Endothelial cell of umbilical vein (primary cell): ENCODE results near the gene LONRF2. TPM values are rescaled to one million over a fixed set of nuclear protein-coding genes. Genes with fewer than 3 reads are reported as not detected.

ENCODE experiments used
- BruUV-seq: library from RNA; stranded (reverse); fragments of 400-500 nt; replicated peaks from 2 replicates; lab custom pipeline; 2021; lab: Mats Ljungman, UMichigan
- CTCF ChIA-PET: fragments of 300-600, 350-600 bp; sonication (Branson Sonifier 250); formaldehyde crosslinking; loops from one replicate; lab custom pipeline; 2021; ENCODE audit warnings: antibody characterized with exemption, inconsistent platforms; lab: Charles Lee
- POLR2A ChIA-PET: fragments of 300-600, 350-600 bp; sonication (Branson Sonifier 250); formaldehyde crosslinking; loops from one replicate; lab custom pipeline; 2021; ENCODE audit warnings: antibody characterized with exemption, inconsistent platforms; lab: Charles Lee
- DNase-seq: peaks from one replicate; pipeline ENCODE4 v3.0.0-alpha.2; 2011; ENCODE audit warnings: low read depth, low spot score
- FAIRE-seq: peaks from 2 replicates; lab custom pipeline; 2011; peaks lifted over from hg19 to GRCh38; lab: Jason Lieb, UNC
- H2AFZ ChIP-seq: 2 replicates; pipeline ENCODE4 v1.6.0; 2012; ENCODE audit warnings: low read depth, low read length, control low read depth, inconsistent platforms
- H3K27ac ChIP-seq: 2 replicates; pipeline ENCODE4 v1.5.1; 2011; ENCODE audit warnings: low read depth, mild to moderate bottlenecking, control low read depth, low read length, moderate library complexity; ENCODE audit not compliant: insufficient read depth
- H3K27me3 ChIP-seq, 2 experiments: 2 replicates each; pipeline versions ENCODE4 v1.6.0 to v1.6.1; 2011; ENCODE audit warnings: low read length in 2 of 2, mixed read lengths in 1 of 2; ENCODE audit not compliant: control insufficient read depth in 2 of 2, insufficient read depth in 2 of 2
- H3K36me3 ChIP-seq, 2 experiments: 2 replicates in 1 of 2; 3 replicates in 1 of 2; pipeline ENCODE4 v1.5.1; 2011; ENCODE audit warnings: low read length in 2 of 2, mild to moderate bottlenecking in 1 of 2, moderate library complexity in 1 of 2; ENCODE audit not compliant: control insufficient read depth in 2 of 2, insufficient read depth in 2 of 2; ENCODE audit errors: extremely low read depth in 1 of 2
- H3K4me1 ChIP-seq: 3 replicates; pipeline ENCODE4 v1.5.1; 2011; ENCODE audit warnings: mild to moderate bottlenecking, low read length; ENCODE audit not compliant: control insufficient read depth, insufficient read depth; ENCODE audit errors: extremely low read depth
- H3K4me2 ChIP-seq: 2 replicates; pipeline ENCODE4 v1.6.1; 2011; ENCODE audit warnings: low read length, control low read depth, mixed read lengths; ENCODE audit not compliant: insufficient read depth
- H3K4me3 ChIP-seq, 3 experiments: fragments of 200-600 bp in 1 of 3; sonication (generic), shearing (Covaris generic) in 1 of 3; replicated peaks in 1 of 3; 2 replicates each; pipeline ENCODE4 v1.5.1; 2011 to 2016; ENCODE audit warnings: control low read depth in 3 of 3, low read length in 3 of 3, mild to moderate bottlenecking in 2 of 3, inconsistent platforms in 1 of 3, low read depth in 1 of 3, moderate library complexity in 1 of 3; ENCODE audit not compliant: insufficient read depth in 1 of 3
- H3K79me2 ChIP-seq: 2 replicates; pipeline ENCODE4 v1.6.0; 2012; ENCODE audit warnings: low read length, inconsistent platforms; ENCODE audit not compliant: control insufficient read depth, insufficient read depth
- H3K9ac ChIP-seq: replicated peaks from 2 replicates; pipeline ENCODE3; 2011; ENCODE audit warnings: low read length, control low read depth; ENCODE audit not compliant: insufficient read depth; ENCODE audit errors: extremely low read depth
- H3K9me1 ChIP-seq: replicated peaks from 3 replicates; pipeline ENCODE4 v1.6.0; 2011; ENCODE audit warnings: mild to moderate bottlenecking, low read length; ENCODE audit not compliant: control insufficient read depth, insufficient read depth; ENCODE audit errors: extremely low read depth
- H3K9me3 ChIP-seq: replicated peaks from 2 replicates; pipeline ENCODE4 v1.5.1; 2012; ENCODE audit warnings: low read length, inconsistent platforms; ENCODE audit not compliant: control insufficient read depth, insufficient read depth
- H4K20me1 ChIP-seq: replicated peaks from 2 replicates; pipeline ENCODE3; 2011; ENCODE audit warnings: mild to moderate bottlenecking, low read length; ENCODE audit not compliant: control insufficient read depth, insufficient read depth; ENCODE audit errors: extremely low read depth
- EZH2 ChIP-seq: IDR thresholded peaks from 2 replicates; pipeline ENCODE4 v1.6.1; 2012; ENCODE audit warnings: borderline replicate concordance, low read depth, mild to moderate bottlenecking, moderate library complexity, low read length, inconsistent platforms; ENCODE audit not compliant: severe bottlenecking
- FOS ChIP-seq: IDR thresholded peaks from 2 replicates; pipeline ENCODE4 v1.6.1; 2011; ENCODE audit warnings: mild to moderate bottlenecking, low read length, moderate library complexity, borderline replicate concordance; ENCODE audit not compliant: insufficient read depth
- GATA2 ChIP-seq: IDR thresholded peaks from 2 replicates; pipeline ENCODE4 v1.7.0; 2011; ENCODE audit warnings: low read depth, mild to moderate bottlenecking, moderate library complexity, mixed read lengths, low read length; ENCODE audit not compliant: insufficient read length, insufficient read depth
- JUN ChIP-seq: IDR thresholded peaks from 2 replicates; pipeline ENCODE4 v1.6.1; 2011; ENCODE audit warnings: borderline replicate concordance, low read depth; ENCODE audit not compliant: insufficient read length, insufficient read depth
- MYC ChIP-seq: IDR thresholded peaks from one replicate; pipeline ENCODE4 v1.6.1; 2011; ENCODE audit warnings: mild to moderate bottlenecking, low read depth, low read length
- POLR2A ChIP-seq: IDR thresholded peaks from 2 replicates; pipeline ENCODE4 v1.6.1; 2012; ENCODE audit warnings: low read depth, mild to moderate bottlenecking, control low read depth, low read length
- POLR2AphosphoS5 ChIP-seq: IDR thresholded peaks from 2 replicates; pipeline ENCODE4 v1.6.1; 2012; ENCODE audit warnings: low read depth, mild to moderate bottlenecking, control low read depth, low read length, moderate library complexity; ENCODE audit not compliant: insufficient read depth
- dilution Hi-C: fragments of 300-500 bp; cut with MboI; formaldehyde crosslinking; loops from one replicate; pipeline ENCODE4 v1.15.0; 2019; ENCODE audit warnings: low sequenced_read_pairs; ENCODE audit not compliant: extremely low pct_ligation_motif_present
- intact Hi-C: fragments of 100-400 bp; cut with micrococcal nuclease; formaldehyde crosslinking; loops from one replicate; pipeline ENCODE4 v1.10.0; 2022
- polyA plus RNA-seq, 4 experiments: library from polyadenylated mRNA; depleted of rRNA in 3 of 4; stranded (reverse) in 3 of 4; unstranded in 1 of 4; fragments of >200 nt; gene quantifications; 2 replicates each; pipeline versions ENCODE4 v1.2.1 to v1.2.3, GENCODE V29; 2011 to 2012; ENCODE audit warnings: missing spikeins in 1 of 4
- total RNA-seq: library from RNA; stranded (reverse); gene quantifications from 2 replicates; pipeline ENCODE4 v1.2.3, GENCODE V29; 2021
- TF ChIP-seq, protein P1 (sequence below): IDR thresholded peaks from 2 replicates; pipeline ENCODE4 v1.6.1; 2011; ENCODE audit not compliant: insufficient read depth, insufficient read length
- TF ChIP-seq, protein P2 (sequence below), 2 donors: IDR thresholded peaks; 1 replicate in 1 of 2; 2 replicates in 1 of 2; pipeline ENCODE4 v1.5.1; 2011; ENCODE audit warnings: low read length in 2 of 2, mild to moderate bottlenecking in 2 of 2, moderate library complexity in 2 of 2, control low read depth in 1 of 2, inconsistent platforms in 1 of 2, low read depth in 1 of 2; ENCODE audit not compliant: insufficient read depth in 1 of 2; ENCODE audit errors: extremely low read depth in 1 of 2

The LONRF2 gene
- total and polyA plus RNA-seq, 2 donors (not counting 3 experiments of a cell fraction or from before 2014, with no cell fraction given) = 0.03 TPM; not detected in 1

DNA sequence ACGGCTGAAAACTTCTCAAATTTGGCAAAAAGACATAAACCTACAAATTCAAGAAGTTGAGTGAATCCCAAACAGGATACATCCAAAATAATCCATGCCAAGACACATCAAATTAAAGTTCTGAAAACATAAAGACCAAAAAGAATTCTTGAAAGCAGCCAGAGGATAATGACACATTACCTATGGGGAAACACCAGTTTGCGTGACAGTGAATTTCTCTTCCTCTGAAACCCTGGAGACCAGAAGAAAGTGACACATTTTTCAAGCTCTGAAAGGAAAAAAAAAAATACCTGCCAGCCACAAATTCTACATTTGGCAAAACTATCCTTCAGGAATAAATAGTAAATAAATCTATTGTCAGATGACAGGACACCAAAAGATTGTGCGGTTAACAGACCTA is 93.9 kb downstream of the LONRF2 start:
- POLR2A ChIA-PET = no interaction called here
- no peak overlapping the region for H3K9ac ChIP-seq
- TF ChIP-seq MYC (no peak), POLR2AphosphoS5 (no peak), EZH2 (no peak), FOS (no peak), GATA2 (no peak), JUN (no peak), POLR2A (no peak)
- TF ChIP-seq, protein P1, sequence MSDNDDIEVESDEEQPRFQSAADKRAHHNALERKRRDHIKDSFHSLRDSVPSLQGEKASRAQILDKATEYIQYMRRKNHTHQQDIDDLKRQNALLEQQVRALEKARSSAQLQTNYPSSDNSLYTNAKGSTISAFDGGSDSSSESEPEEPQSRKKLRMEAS = no peak
- TF ChIP-seq, protein P2, sequence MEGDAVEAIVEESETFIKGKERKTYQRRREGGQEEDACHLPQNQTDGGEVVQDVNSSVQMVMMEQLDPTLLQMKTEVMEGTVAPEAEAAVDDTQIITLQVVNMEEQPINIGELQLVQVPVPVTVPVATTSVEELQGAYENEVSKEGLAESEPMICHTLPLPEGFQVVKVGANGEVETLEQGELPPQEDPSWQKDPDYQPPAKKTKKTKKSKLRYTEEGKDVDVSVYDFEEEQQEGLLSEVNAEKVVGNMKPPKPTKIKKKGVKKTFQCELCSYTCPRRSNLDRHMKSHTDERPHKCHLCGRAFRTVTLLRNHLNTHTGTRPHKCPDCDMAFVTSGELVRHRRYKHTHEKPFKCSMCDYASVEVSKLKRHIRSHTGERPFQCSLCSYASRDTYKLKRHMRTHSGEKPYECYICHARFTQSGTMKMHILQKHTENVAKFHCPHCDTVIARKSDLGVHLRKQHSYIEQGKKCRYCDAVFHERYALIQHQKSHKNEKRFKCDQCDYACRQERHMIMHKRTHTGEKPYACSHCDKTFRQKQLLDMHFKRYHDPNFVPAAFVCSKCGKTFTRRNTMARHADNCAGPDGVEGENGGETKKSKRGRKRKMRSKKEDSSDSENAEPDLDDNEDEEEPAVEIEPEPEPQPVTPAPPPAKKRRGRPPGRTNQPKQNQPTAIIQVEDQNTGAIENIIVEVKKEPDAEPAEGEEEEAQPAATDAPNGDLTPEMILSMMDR (IDR thresholded peaks at IDR 0.05; ENCODE audit: extremely low read depth in 1 of 2, insufficient read depth in 1 of 2, low read depth in 1 of 2, low read length in 2 of 2) = no peak
- H3K4me1 ChIP-seq = no peaks in the 10 kb centered on the region
- FAIRE-seq = no peak
- H3K79me2 ChIP-seq = no peaks in the 10 kb centered on the region
- H2AFZ ChIP-seq = no peak overlapping the region
- H3K36me3 ChIP-seq = no peaks in the 10 kb centered on the region
- intact Hi-C loops (no loop called here), dilution Hi-C loops (no loop called here)
- H3K4me2 ChIP-seq = no peak overlapping the region
- H3K27ac ChIP-seq = no peak overlapping the region
- no peak overlapping the region for H3K4me3 ChIP-seq
- DNase-seq = no peak
- H3K27me3 ChIP-seq = peaks cover 7 to 22% of the 10 kb centered on the region in 2 experiments
- H3K9me1 ChIP-seq = no peaks in the 10 kb centered on the region
- no peaks in the 10 kb centered on the region for H4K20me1 ChIP-seq
- BruUV-seq = no TSS peak
- CTCF ChIA-PET = interaction anchor here (1.4 to 2.8 kb wide), 2 partner anchors 18 to 50 kb away, joined by 3 to 11 read pairs; no protein-coding TSS in a partner anchor
- no peaks in the 10 kb centered on the region for H3K9me3 ChIP-seq
